Skeletal muscle tissue (tissue), 4 donors: Measurements from ENCODE around the gene CCDC88B. TPM values are rescaled to one million over a fixed set of nuclear protein-coding genes. Genes with fewer than 3 reads are reported as not detected.
"Not testable (repeated sequence)": the region's sequence is repeated elsewhere in the genome, so short reads cannot be mapped to it uniquely, and the experiment has no call there.

Experiments used
- H3K27ac ChIP-seq: one replicate; pipeline ENCODE4 v1.7.0; 2013; ENCODE audit warnings: mild to moderate bottlenecking, low read depth, low read length, inconsistent platforms
- H3K27me3 ChIP-seq, 3 donors: one replicate each; pipeline ENCODE4 v1.7.0; 2013; ENCODE audit warnings: low read length in 3 of 3; ENCODE audit not compliant: control insufficient read depth in 3 of 3, insufficient read depth in 3 of 3
- H3K36me3 ChIP-seq, 3 donors: one replicate each; pipeline ENCODE4 v1.7.0; 2013; ENCODE audit warnings: low read length in 3 of 3; ENCODE audit not compliant: control insufficient read depth in 3 of 3, insufficient read depth in 3 of 3
- H3K4me1 ChIP-seq, 3 donors: one replicate each; pipeline ENCODE4 v1.7.0; 2013; ENCODE audit warnings: low read length in 3 of 3, mild to moderate bottlenecking in 3 of 3; ENCODE audit not compliant: control insufficient read depth in 3 of 3, insufficient read depth in 3 of 3
- H3K4me3 ChIP-seq, 3 donors: one replicate each; pipeline ENCODE4 v1.7.0; 2013; ENCODE audit warnings: low read length in 3 of 3
- H3K9ac ChIP-seq, 3 donors: one replicate each; pipeline ENCODE4 v1.7.0; 2013; ENCODE audit warnings: low read length in 3 of 3, mild to moderate bottlenecking in 3 of 3, moderate library complexity in 2 of 3, low read depth in 1 of 3
- H3K9me3 ChIP-seq, 3 donors: one replicate each; pipeline ENCODE4 v1.7.0; 2013; ENCODE audit warnings: low read length in 3 of 3; ENCODE audit not compliant: control insufficient read depth in 3 of 3
- total RNA-seq: library from RNA; depleted of rRNA; stranded (reverse); fragments of >200 nt; gene quantifications from one replicate; pipeline ENCODE4 v1.2.3, GENCODE V29; 2014
- donor health status: Osteomylitis.

The CCDC88B gene
- total RNA-seq, 1 donor from 2014 or later: 2.6 TPM

DNA sequence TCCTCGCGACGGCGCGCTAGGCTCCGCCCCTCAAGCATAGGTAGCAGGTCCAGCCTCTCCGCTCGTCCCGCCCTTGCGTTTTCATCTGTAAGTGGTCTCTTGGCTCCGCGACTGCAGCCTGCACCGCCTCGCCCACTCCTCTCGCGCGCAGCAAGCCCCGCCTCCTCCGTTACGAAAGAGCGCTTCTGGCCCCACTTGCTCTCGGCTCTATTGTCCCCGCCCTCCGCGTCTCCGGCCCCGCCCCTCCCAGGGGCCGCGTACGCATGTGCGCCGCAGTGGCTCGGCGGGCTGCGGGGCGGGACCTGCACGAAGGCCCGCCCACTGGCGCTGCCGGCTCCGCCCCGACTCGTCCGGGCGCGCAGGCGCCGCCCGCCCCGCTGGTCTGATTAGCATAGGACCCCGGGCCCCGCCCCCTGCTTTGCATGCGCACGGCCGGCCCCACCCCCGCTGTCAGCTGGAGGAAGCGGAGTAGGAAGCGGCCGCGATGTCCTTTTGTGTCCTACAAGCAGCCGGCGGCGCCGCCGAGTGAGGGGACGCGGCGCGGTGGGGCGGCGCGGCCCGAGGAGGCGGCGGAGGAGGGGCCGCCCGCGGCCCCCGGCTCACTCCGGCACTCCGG, 34.8 kb upstream of the CCDC88B start, which contains the start of gene ESRRA:
ESRRA (plus strand) TSS at position 450 of the 616 bp plus-strand sequence. CDS start 1,656 bp downstream, outside the sequence.
- no peaks in the 10 kb centered on the region for H3K9me3 ChIP-seq
- H3K27ac ChIP-seq: peak within 1 kb of the TSS; percentile 77
- peaks cover 23 to 36% (median 33%) of the 10 kb centered on the region in 3 donors for H3K4me1 ChIP-seq
- H3K9ac ChIP-seq: peak within 1 kb of the TSS; percentile 63 to 86 (median 80)
- peaks cover 7 to 23% (median 17%) of the 10 kb centered on the region in 3 donors for H3K27me3 ChIP-seq
- H3K36me3 ChIP-seq: peaks cover 3 to 4% (median 4%) of the 10 kb centered on the region in 3 donors
- H3K4me3 ChIP-seq: peak within 1 kb of the TSS; percentile 84 to 88 (median 86)

GRCh38 chr11:64305691-64306562, 34.1 kb upstream of the CCDC88B start:
- Histone ChIP-seq H3K9me3 (no peaks in the 10 kb centered on the region), H3K4me1 (peaks cover 16 to 29% (median 25%) of the 10 kb centered on the region in 3 donors), H3K9ac (peak overlapping the region; percentile 63 to 86 (median 80)), H3K27ac (peak overlapping the region; percentile 71), H3K4me3 (peak overlapping the region; percentile 68 to 86 (median 84)), H3K36me3 (peaks cover 3 to 4% (median 4%) of the 10 kb centered on the region in 3 donors), H3K27me3 (peaks cover 0 to 15% (median 9%) of the 10 kb centered on the region in 3 donors)

GRCh38 chr11:64306563-64306875, 33.5 kb upstream of the CCDC88B start:
- Histone ChIP-seq H3K9me3 (no peaks in the 10 kb centered on the region), H3K36me3 (peaks cover 3 to 4% (median 4%) of the 10 kb centered on the region in 3 donors), H3K4me1 (peaks cover 15 to 28% (median 25%) of the 10 kb centered on the region in 3 donors), H3K27ac (peak overlapping the region; percentile 71), H3K27me3 (peaks cover 0 to 14% (median 8%) of the 10 kb centered on the region in 3 donors), H3K9ac (peak overlapping the region; percentile 25 to 86 (median 63)), H3K4me3 (peak overlapping the region; percentile 68 to 86 (median 84))

DNA sequence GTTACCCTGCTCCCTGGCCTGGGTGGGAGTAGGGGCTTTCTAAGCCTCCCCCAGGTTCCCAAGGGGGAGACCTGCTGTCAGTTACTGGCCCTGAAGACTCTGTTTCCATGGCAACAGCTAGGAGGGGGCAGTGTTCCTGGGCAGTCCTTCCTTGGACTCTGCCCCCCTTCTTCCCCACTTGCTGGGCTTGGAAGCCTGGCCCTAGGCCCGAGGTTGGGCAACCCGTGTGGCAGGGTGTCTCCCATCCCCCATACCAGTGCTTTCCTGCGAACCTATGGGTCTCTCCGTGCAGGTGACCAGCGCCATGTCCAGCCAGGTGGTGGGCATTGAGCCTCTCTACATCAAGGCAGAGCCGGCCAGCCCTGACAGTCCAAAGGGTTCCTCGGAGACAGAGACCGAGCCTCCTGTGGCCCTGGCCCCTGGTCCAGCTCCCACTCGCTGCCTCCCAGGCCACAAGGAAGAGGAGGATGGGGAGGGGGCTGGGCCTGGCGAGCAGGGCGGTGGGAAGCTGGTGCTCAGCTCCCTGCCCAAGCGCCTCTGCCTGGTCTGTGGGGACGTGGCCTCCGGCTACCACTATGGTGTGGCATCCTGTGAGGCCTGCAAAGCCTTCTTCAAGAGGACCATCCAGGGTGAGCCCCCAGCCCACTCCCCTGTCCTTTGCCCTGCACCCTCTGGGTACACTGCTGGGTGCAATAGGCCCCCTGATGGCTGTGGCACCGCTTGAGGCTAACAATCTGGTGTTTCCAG, 33.0 kb upstream of the CCDC88B start:
- Histone ChIP-seq H3K36me3 (peaks cover 3 to 4% (median 4%) of the 10 kb centered on the region in 3 donors), H3K9me3 (no peaks in the 10 kb centered on the region), H3K4me3 (peak overlapping the region in 2 of 3 donors; percentile 84 to 86), H3K27me3 (peaks cover 0 to 9% (median 4%) of the 10 kb centered on the region in 3 donors), H3K9ac (peak overlapping the region; percentile 25 to 86 (median 63)), H3K27ac (no peak overlapping the region), H3K4me1 (peaks cover 15 to 28% (median 25%) of the 10 kb centered on the region in 3 donors)

- H3K27me3 ChIP-seq, H3K9me3 ChIP-seq, H3K9ac ChIP-seq, H3K36me3 ChIP-seq, H3K4me3 ChIP-seq, H3K27ac ChIP-seq: not testable (repeated sequence)
- H3K4me1 ChIP-seq: peaks cover 19 to 34% (median 31%) of the 10 kb centered on the region in 3 donors
Observed at GRCh38 chr11:64307795-64308194, 32.2 kb upstream of the CCDC88B start.

GRCh38 chr11:64312947-64313346, 27.1 kb upstream of the CCDC88B start:
- Histone ChIP-seq H3K4me3 (no peak overlapping the region), H3K27me3 (no peaks in the 10 kb centered on the region), H3K4me1 (peaks cover 28 to 47% (median 37%) of the 10 kb centered on the region in 3 donors), H3K36me3 (peaks cover 12 to 21% (median 17%) of the 10 kb centered on the region in 3 donors), H3K9ac (peak overlapping the region in 2 of 3 donors; percentile 45 to 76), H3K27ac (peak overlapping the region; percentile 78), H3K9me3 (no peaks in the 10 kb centered on the region)

- Histone ChIP-seq H3K36me3 (peaks cover 12 to 21% (median 17%) of the 10 kb centered on the region in 3 donors), H3K4me1 (peaks cover 28 to 47% (median 37%) of the 10 kb centered on the region in 3 donors), H3K9ac (peak overlapping the region; percentile 60 to 76 (median 65)), H3K27me3 (no peaks in the 10 kb centered on the region), H3K4me3 (peak overlapping the region in 2 of 3 donors; percentile 24 to 27), H3K9me3 (no peaks in the 10 kb centered on the region), H3K27ac (peak overlapping the region; percentile 78)
Observed at GRCh38 chr11:64313491-64314145, 26.4 kb upstream of the CCDC88B start.

DNA sequence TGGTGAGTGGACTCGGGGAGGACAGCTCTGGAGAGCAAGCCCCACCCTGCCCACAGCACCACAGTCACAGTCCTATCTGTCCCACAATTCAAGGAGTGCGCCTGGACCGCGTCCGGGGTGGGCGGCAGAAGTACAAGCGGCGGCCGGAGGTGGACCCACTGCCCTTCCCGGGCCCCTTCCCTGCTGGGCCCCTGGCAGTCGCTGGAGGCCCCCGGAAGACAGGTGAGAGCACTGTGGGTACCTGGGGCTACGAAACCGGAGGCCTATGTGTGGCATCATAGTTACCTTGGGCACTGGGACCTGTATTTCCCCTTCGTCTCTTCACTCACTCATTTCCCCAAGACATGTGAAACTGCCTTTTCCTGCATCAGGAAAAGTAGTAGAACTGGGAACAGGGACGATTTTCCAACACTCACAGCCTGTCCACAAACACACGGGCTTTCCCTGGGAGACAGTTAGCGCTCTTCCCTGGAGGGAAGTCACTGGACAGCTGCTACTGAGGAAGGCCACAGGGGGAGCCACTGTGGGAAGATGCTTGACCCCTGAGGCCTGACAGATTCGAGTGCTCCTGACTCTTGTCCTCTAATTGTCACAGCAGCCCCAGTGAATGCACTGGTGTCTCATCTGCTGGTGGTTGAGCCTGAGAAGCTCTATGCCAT, 25.7 kb upstream of the CCDC88B start:
- Histone ChIP-seq H3K4me1 (peaks cover 34 to 52% (median 42%) of the 10 kb centered on the region in 3 donors), H3K36me3 (peaks cover 12 to 21% (median 17%) of the 10 kb centered on the region in 3 donors), H3K27me3 (no peaks in the 10 kb centered on the region), H3K27ac (peak overlapping the region; percentile 78), H3K4me3 (peak overlapping the region in 2 of 3 donors; percentile 24 to 27), H3K9me3 (no peaks in the 10 kb centered on the region), H3K9ac (peak overlapping the region; percentile 60 to 76 (median 65))
